Measurements from ENCODE around the gene PRKAB2. TPM values are rescaled to one million over a fixed set of nuclear protein-coding genes. Genes with fewer than 3 reads are reported as not detected.

Gene PRKAB2
- total and polyA plus RNA-seq, 2 donors (not counting 1 experiment from before 2014, with no cell fraction given): 8.4 to 17.1 TPM

DNA sequence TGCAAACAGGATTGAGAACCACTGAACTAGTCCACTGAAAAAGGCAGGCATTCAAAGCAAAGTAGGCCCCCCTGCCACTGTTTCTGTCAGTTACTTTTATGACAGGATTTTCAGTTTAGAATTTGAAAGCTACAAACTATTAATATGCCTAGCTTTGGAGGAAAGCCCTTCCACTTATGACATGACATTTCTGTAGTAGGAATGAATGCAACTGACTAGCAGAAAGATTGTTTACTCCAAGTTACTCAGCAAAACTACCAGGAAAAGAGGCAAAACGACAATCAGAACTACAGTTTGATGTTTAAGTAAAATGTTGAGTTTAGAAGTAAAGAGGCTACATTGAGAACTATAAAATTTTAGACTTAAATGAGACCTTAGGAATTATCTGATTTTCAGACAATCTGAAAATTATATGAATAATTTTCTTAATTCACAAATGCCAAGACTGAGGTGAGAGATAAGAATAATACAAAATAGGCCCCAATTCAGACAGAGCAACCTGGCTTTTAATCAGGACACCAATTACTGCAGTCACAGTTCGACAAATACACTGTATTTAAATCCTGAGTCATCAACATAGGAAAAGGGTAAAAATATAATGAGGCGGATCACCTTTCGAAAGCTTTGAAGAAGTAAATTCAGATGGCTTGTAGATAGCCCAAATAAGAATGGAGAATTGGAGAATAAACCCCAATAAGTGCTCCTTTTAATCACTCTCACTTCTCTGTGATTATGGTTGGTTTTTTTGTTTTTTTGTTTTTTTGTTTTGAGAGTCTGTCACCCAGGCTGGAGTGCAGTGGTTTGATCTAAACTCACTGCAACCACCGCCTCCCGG, 2.2 kb downstream of the PRKAB2 start:
- Histone ChIP-seq H3K36me3 (replicated peaks in 1 of 2; ENCODE audit: control extremely low read depth in 1 of 2, control insufficient read depth in 1 of 2, extremely low read depth in 1 of 2, insufficient read depth in 2 of 2, low read length in 1 of 2) (peaks cover 0 to 12% of the 10 kb centered on the region in 2 experiments), H2AFZ (ENCODE audit: insufficient read depth, low read depth, low read length, poor library complexity, severe bottlenecking) (no peak overlapping the region), H3K4me2 (replicated peaks; ENCODE audit: low read depth, low read length, poor library complexity, severe bottlenecking) (no peak overlapping the region), H3K9ac (ENCODE audit: low read length) (no peak overlapping the region), H3K27me3 (replicated peaks in 1 of 4; ENCODE audit: control extremely low read depth in 1 of 4, control insufficient read depth in 3 of 4, insufficient read depth in 4 of 4, low read length in 3 of 4) (no peaks in the 10 kb centered on the region), H4K20me1 (ENCODE audit: control insufficient read depth, insufficient read depth, low read length, poor library complexity, severe bottlenecking) (peaks cover 7% of the 10 kb centered on the region), H3K27ac (ENCODE audit: low read length in 2 of 2) (no peak overlapping the region), H3K79me2 (ENCODE audit: control insufficient read depth, insufficient read depth, low read length) (peaks cover 53% of the 10 kb centered on the region), H3K4me1 (ENCODE audit: control insufficient read depth in 2 of 2, insufficient read depth in 2 of 2, low read length in 2 of 2) (peaks cover 21 to 22% of the 10 kb centered on the region in 2 donors), H3K4me3 (ENCODE audit: control extremely low read depth in 1 of 5, extremely low read depth in 1 of 5, insufficient read depth in 1 of 5, low read depth in 2 of 5, low read length in 4 of 5) (no peak overlapping the region), H3K9me3 (ENCODE audit: control extremely low read depth in 1 of 3, control insufficient read depth in 2 of 3, insufficient read depth in 1 of 3, low read length in 2 of 3) (no peaks in the 10 kb centered on the region)
- H3K9me3 Mint-ChIP-seq (ENCODE audit: insufficient read depth): no peaks in the 10 kb centered on the region
- peak overlapping the region; percentile 95 for H3K4me3 Mint-ChIP-seq
- no peak for ATAC-seq (ENCODE audit: low read depth)
- no peak for DNase-seq
- no peaks in the 10 kb centered on the region for H3K27me3 Mint-ChIP-seq
- ChIA-PET CTCF (interaction anchor here (1.1 to 4.0 kb wide), 3 partner anchors 20 to 73 kb away, joined by 3 to 63 read pairs (median 9); partner anchors contain the start of gene CHD1L), POLR2A (no interaction called here)
- intact Hi-C loops (cut with micrococcal nuclease): no loop called here
- H3K27ac Mint-ChIP-seq: no peak overlapping the region
- TF ChIP-seq EZH2 (IDR thresholded peaks at IDR 0.05; ENCODE audit: borderline replicate concordance, insufficient read depth, low read depth, low read length, poor library complexity, severe bottlenecking): no peak
- TF ChIP-seq, protein P1, sequence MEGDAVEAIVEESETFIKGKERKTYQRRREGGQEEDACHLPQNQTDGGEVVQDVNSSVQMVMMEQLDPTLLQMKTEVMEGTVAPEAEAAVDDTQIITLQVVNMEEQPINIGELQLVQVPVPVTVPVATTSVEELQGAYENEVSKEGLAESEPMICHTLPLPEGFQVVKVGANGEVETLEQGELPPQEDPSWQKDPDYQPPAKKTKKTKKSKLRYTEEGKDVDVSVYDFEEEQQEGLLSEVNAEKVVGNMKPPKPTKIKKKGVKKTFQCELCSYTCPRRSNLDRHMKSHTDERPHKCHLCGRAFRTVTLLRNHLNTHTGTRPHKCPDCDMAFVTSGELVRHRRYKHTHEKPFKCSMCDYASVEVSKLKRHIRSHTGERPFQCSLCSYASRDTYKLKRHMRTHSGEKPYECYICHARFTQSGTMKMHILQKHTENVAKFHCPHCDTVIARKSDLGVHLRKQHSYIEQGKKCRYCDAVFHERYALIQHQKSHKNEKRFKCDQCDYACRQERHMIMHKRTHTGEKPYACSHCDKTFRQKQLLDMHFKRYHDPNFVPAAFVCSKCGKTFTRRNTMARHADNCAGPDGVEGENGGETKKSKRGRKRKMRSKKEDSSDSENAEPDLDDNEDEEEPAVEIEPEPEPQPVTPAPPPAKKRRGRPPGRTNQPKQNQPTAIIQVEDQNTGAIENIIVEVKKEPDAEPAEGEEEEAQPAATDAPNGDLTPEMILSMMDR (IDR thresholded peaks at IDR 0.05): no peak
- peaks cover 34% of the 10 kb centered on the region for H3K4me1 Mint-ChIP-seq
- WGBS (ENCODE audit: insufficient coverage): 93% methylated on average over 2 of the region's 6 CpGs

DNA sequence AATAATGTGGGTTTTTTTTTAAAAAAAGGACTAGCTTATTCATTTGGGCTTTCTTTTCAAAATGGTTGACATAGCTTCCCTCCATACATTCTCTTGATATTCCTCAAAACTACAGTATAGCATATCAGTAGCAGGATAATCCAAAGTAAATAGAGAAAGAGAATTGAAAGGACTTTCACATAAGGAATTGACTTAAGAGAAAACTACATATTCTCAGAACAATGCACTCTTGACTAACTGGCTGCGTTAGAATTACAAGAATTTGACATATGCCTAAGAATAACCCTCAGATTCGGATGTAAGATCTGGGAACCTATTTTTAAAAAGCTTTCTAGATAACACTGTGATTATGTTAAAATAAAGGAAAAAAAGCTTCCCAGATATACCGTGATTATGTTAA, 3.1 kb downstream of the PRKAB2 start:
- peaks cover 33% of the 10 kb centered on the region for H3K4me1 Mint-ChIP-seq

More for the DNA sequence above, 3.1 kb downstream of the PRKAB2 start:
- Histone ChIP-seq H3K9ac (ENCODE audit: low read length) (no peak overlapping the region), H3K27ac (ENCODE audit: low read length in 2 of 2) (no peak overlapping the region), H3K4me3 (ENCODE audit: control extremely low read depth in 1 of 5, extremely low read depth in 1 of 5, insufficient read depth in 1 of 5, low read depth in 2 of 5, low read length in 4 of 5) (no peak overlapping the region), H3K27me3 (replicated peaks in 1 of 4; ENCODE audit: control extremely low read depth in 1 of 4, control insufficient read depth in 3 of 4, insufficient read depth in 4 of 4, low read length in 3 of 4) (no peaks in the 10 kb centered on the region), H3K4me2 (replicated peaks; ENCODE audit: low read depth, low read length, poor library complexity, severe bottlenecking) (no peak overlapping the region), H4K20me1 (ENCODE audit: control insufficient read depth, insufficient read depth, low read length, poor library complexity, severe bottlenecking) (peaks cover 7% of the 10 kb centered on the region), H3K79me2 (ENCODE audit: control insufficient read depth, insufficient read depth, low read length) (peaks cover 53% of the 10 kb centered on the region), H3K9me3 (ENCODE audit: control extremely low read depth in 1 of 3, control insufficient read depth in 2 of 3, insufficient read depth in 1 of 3, low read length in 2 of 3) (no peaks in the 10 kb centered on the region), H2AFZ (ENCODE audit: insufficient read depth, low read depth, low read length, poor library complexity, severe bottlenecking) (no peak overlapping the region), H3K36me3 (replicated peaks in 1 of 2; ENCODE audit: control extremely low read depth in 1 of 2, control insufficient read depth in 1 of 2, extremely low read depth in 1 of 2, insufficient read depth in 2 of 2, low read length in 1 of 2) (peaks cover 0 to 12% of the 10 kb centered on the region in 2 experiments), H3K4me1 (ENCODE audit: control insufficient read depth in 2 of 2, insufficient read depth in 2 of 2, low read length in 2 of 2) (peaks cover 21% of the 10 kb centered on the region in 2 donors)
- intact Hi-C loops (cut with micrococcal nuclease): no loop called here
- no peak for DNase-seq
- TF ChIP-seq EZH2 (IDR thresholded peaks at IDR 0.05; ENCODE audit: borderline replicate concordance, insufficient read depth, low read depth, low read length, poor library complexity, severe bottlenecking): no peak
- TF ChIP-seq, protein P1 (IDR thresholded peaks at IDR 0.05): no peak
- POLR2A ChIA-PET: no interaction called here
- no CpG with 5 or more reads among the region's 3 CpGs for WGBS (ENCODE audit: insufficient coverage)
- Mint-ChIP-seq H3K27me3 (no peaks in the 10 kb centered on the region), H3K27ac (no peak overlapping the region), H3K4me3 (no peak overlapping the region), H3K9me3 (ENCODE audit: insufficient read depth) (no peaks in the 10 kb centered on the region)
- ATAC-seq (ENCODE audit: low read depth): no peak
- CTCF ChIA-PET: interaction anchor here (0.9 to 2.3 kb wide), 4 partner anchors 21 to 112 kb away, joined by 3 to 9 read pairs (median 6); no protein-coding TSS in a partner anchor
